OCI-LY1 (cell line): ENCODE measurements around the gene MTMR12.

Source experiments
- EZH2 ChIP-seq: fragments of 200-600 bp; sonication (generic), shearing (Covaris generic); IDR thresholded peaks from 2 replicates; pipeline ENCODE4 v1.8.0; 2017; ENCODE audit warnings: borderline replicate concordance, mixed run types, mild to moderate bottlenecking, antibody characterized with exemption, low read length, moderate library complexity, mixed read lengths
- TF ChIP-seq, protein P1 (sequence below): fragments of 200-600 bp; sonication (generic), shearing (Covaris generic); IDR thresholded peaks from 2 replicates; pipeline ENCODE4 v1.5.1; 2017; ENCODE audit warnings: mild to moderate bottlenecking, antibody characterized with exemption, low read length, moderate library complexity, mixed read lengths

GRCh38 chr5:32325616-32326015 is 12.9 kb upstream of the MTMR12 start:
- TF ChIP-seq, protein P1, sequence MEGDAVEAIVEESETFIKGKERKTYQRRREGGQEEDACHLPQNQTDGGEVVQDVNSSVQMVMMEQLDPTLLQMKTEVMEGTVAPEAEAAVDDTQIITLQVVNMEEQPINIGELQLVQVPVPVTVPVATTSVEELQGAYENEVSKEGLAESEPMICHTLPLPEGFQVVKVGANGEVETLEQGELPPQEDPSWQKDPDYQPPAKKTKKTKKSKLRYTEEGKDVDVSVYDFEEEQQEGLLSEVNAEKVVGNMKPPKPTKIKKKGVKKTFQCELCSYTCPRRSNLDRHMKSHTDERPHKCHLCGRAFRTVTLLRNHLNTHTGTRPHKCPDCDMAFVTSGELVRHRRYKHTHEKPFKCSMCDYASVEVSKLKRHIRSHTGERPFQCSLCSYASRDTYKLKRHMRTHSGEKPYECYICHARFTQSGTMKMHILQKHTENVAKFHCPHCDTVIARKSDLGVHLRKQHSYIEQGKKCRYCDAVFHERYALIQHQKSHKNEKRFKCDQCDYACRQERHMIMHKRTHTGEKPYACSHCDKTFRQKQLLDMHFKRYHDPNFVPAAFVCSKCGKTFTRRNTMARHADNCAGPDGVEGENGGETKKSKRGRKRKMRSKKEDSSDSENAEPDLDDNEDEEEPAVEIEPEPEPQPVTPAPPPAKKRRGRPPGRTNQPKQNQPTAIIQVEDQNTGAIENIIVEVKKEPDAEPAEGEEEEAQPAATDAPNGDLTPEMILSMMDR, result no peak
- TF ChIP-seq EZH2, result no peak
